OCI-LY1 (cell line): ENCODE data around the gene RPS24.

Experiments used
- H2AFZ ChIP-seq: fragments of 200-600 bp; sonication (generic), shearing (Covaris generic); 2 replicates; pipeline ENCODE4 v1.6.0; 2014; ENCODE audit warnings: antibody characterized with exemption, mild to moderate bottlenecking, low read length
- H3F3A ChIP-seq: fragments of 200-600 bp; sonication (generic), shearing (Covaris generic); 2 replicates; pipeline ENCODE4 v1.6.0; 2014; ENCODE audit warnings: mild to moderate bottlenecking, antibody characterized with exemption, low read length, moderate library complexity; ENCODE audit not compliant: insufficient read depth
- H3K27ac ChIP-seq: fragments of 200-600 bp; sonication (generic); 2 replicates; pipeline ENCODE4 v1.5.1; 2014; ENCODE audit warnings: low read length, mixed run types, mild to moderate bottlenecking, low read depth; ENCODE audit not compliant: poor library complexity, severe bottlenecking
- H3K27me3 ChIP-seq: fragments of 200-600 bp; sonication (generic); 2 replicates; pipeline ENCODE4 v1.6.0; 2014; ENCODE audit warnings: antibody characterized with exemption, mild to moderate bottlenecking, low read length, moderate library complexity; ENCODE audit not compliant: insufficient read depth
- H3K36me3 ChIP-seq: fragments of 200-600 bp; sonication (generic); 2 replicates; pipeline ENCODE4 v1.6.1; 2014; ENCODE audit warnings: mild to moderate bottlenecking, antibody characterized with exemption, low read length, moderate library complexity, mixed read lengths; ENCODE audit not compliant: insufficient read depth
- H3K4me1 ChIP-seq: fragments of 200-600 bp; sonication (generic); 2 replicates; pipeline ENCODE4 v1.5.1; 2014; ENCODE audit warnings: mild to moderate bottlenecking, low read length, moderate library complexity; ENCODE audit not compliant: insufficient read depth, severe bottlenecking
- H3K4me2 ChIP-seq: fragments of 200-600 bp; sonication (generic), shearing (Covaris generic); 2 replicates; pipeline ENCODE4 v1.6.1; 2014; ENCODE audit warnings: low read length
- H3K4me3 ChIP-seq: fragments of 200-600 bp; sonication (generic); 2 replicates; pipeline ENCODE4 v1.5.1; 2014; ENCODE audit warnings: low read length, low read depth, mild to moderate bottlenecking, mixed read lengths; ENCODE audit not compliant: poor library complexity, severe bottlenecking
- H3K79me2 ChIP-seq: fragments of 200-600 bp; shearing (Covaris generic); 2 replicates; pipeline ENCODE4 v1.6.1; 2016; ENCODE audit warnings: mixed run types, low read length, mixed read lengths; ENCODE audit not compliant: insufficient read depth
- H3K9ac ChIP-seq: fragments of 200-600 bp; sonication (generic), shearing (Covaris generic); 2 replicates; pipeline ENCODE4 v1.6.1; 2014; ENCODE audit warnings: mild to moderate bottlenecking, low read length, mixed read lengths
- H3K9me2 ChIP-seq: fragments of 200-600 bp; sonication (generic), shearing (Covaris generic); 2 replicates; pipeline ENCODE4 v1.6.1; 2014; ENCODE audit warnings: low read depth, mild to moderate bottlenecking, low read length, mixed read lengths
- H3K9me3 ChIP-seq: fragments of 200-600 bp; shearing (Covaris generic); 2 replicates; pipeline ENCODE4 v1.6.1; 2014; ENCODE audit warnings: low read length, mixed read lengths
- H4K20me1 ChIP-seq: fragments of 200-600 bp; sonication (generic), shearing (Covaris generic); 2 replicates; pipeline ENCODE4 v1.6.0; 2016; ENCODE audit warnings: mild to moderate bottlenecking, low read length; ENCODE audit not compliant: insufficient read depth
- EZH2 ChIP-seq: fragments of 200-600 bp; sonication (generic), shearing (Covaris generic); IDR thresholded peaks from 2 replicates; pipeline ENCODE4 v1.8.0; 2017; ENCODE audit warnings: borderline replicate concordance, mixed run types, mild to moderate bottlenecking, antibody characterized with exemption, low read length, moderate library complexity, mixed read lengths
- TF ChIP-seq, protein P1 (sequence below): fragments of 200-600 bp; sonication (generic), shearing (Covaris generic); IDR thresholded peaks from 2 replicates; pipeline ENCODE4 v1.5.1; 2017; ENCODE audit warnings: mild to moderate bottlenecking, antibody characterized with exemption, low read length, moderate library complexity, mixed read lengths

Gene RPS24

DNA sequence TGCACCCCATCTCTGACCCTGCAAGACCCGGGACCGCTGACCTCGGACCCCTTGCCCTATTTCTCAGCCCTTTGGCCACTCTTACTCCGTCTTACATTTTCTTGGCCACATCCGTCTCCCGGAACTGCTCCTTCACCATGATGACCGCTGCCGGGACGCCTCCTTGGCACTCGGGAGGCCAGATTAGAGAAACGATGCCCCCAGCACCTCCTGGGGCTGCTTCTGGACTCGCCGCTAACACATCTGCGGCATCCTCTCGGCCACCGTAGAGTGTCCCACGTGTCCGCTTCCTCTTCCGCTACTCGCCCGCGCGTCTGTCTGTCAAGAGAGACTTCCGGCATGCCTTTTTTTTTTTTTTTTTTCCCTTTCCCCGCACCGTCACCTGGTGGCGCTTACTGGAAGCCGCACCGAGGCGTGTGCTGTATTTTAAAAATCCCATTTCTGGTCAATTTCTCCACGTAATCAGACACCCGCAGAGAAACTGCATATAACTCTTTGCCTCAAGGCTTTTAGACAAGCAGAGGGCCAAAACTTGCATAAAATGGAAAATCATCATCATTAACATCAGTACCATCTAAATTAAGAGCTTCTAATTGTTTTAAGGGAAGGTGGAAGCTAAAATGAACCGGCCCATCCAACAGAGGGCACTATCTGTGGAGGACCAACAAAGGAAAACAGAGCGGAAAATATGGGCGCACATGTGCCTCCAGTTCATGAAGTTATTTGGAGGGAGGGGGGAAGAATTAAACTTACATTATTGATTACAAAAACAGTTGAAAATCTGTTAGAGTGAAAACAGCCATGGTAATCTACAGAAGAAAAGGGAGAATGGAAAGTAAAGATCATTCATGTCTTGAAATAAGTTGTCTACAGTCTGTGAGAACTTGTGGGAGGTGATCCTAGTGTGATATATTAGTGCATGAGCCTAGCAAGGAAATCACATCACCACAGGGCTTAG is 4.1 kb upstream of the RPS24 start, which contains the start of gene POLR3A:
POLR3A (minus strand) TSS at position 247 of the 958 bp plus-strand sequence; CDS start at position 139, 108 bp downstream.
- H3K27me3 ChIP-seq, result no peaks in the 10 kb centered on the region
- peak within 1 kb of the TSS; percentile 97 for H3K9ac ChIP-seq
- H3K79me2 ChIP-seq, result peaks cover 5% of the 10 kb centered on the region
- peak within 1 kb of the TSS; percentile 96 for H3K4me2 ChIP-seq
- peaks cover 23% of the 10 kb centered on the region for H3K4me1 ChIP-seq
- H4K20me1 ChIP-seq, result no peaks in the 10 kb centered on the region
- H3F3A ChIP-seq, result no peaks in the 10 kb centered on the region
- no peaks in the 10 kb centered on the region for H3K9me2 ChIP-seq
- no peaks in the 10 kb centered on the region for H3K9me3 ChIP-seq
- peak within 1 kb of the TSS; percentile 99 for H3K4me3 ChIP-seq
- TF ChIP-seq, protein P1, sequence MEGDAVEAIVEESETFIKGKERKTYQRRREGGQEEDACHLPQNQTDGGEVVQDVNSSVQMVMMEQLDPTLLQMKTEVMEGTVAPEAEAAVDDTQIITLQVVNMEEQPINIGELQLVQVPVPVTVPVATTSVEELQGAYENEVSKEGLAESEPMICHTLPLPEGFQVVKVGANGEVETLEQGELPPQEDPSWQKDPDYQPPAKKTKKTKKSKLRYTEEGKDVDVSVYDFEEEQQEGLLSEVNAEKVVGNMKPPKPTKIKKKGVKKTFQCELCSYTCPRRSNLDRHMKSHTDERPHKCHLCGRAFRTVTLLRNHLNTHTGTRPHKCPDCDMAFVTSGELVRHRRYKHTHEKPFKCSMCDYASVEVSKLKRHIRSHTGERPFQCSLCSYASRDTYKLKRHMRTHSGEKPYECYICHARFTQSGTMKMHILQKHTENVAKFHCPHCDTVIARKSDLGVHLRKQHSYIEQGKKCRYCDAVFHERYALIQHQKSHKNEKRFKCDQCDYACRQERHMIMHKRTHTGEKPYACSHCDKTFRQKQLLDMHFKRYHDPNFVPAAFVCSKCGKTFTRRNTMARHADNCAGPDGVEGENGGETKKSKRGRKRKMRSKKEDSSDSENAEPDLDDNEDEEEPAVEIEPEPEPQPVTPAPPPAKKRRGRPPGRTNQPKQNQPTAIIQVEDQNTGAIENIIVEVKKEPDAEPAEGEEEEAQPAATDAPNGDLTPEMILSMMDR, result peak; percentile 97
- no peak for TF ChIP-seq EZH2
- H3K27ac ChIP-seq, result peak within 1 kb of the TSS; percentile 79
- H2AFZ ChIP-seq, result peak within 1 kb of the TSS; percentile 38; the same call in 1 of the 2 replicates
- peaks cover 27% of the 10 kb centered on the region for H3K36me3 ChIP-seq

DNA sequence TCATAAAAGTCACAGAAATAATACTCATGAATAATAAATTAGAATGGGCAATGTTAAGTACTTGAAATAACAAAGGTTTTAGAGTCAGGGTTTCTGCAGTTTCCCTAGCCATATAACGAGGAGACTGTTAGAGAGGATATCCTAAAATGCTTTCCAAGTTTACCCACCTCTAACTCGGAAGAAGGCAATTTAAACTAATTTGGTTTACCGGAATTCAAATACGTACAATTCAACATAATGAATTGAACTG is 351 bp upstream of the RPS24 start:
- Histone ChIP-seq H2AFZ (peak overlapping the region; percentile 54; the same call in 1 of the 2 replicates), H3K9me3 (no peaks in the 10 kb centered on the region), H3F3A (no peaks in the 10 kb centered on the region), H4K20me1 (no peaks in the 10 kb centered on the region), H3K4me3 (peak overlapping the region; percentile 89), H3K9me2 (no peaks in the 10 kb centered on the region), H3K36me3 (peaks cover 42% of the 10 kb centered on the region), H3K4me1 (peaks cover 42% of the 10 kb centered on the region), H3K27me3 (no peaks in the 10 kb centered on the region), H3K79me2 (peaks cover 20% of the 10 kb centered on the region), H3K9ac (peak overlapping the region; percentile 35; the same call in 1 of the 2 replicates), H3K4me2 (peak overlapping the region; percentile 58), H3K27ac (no peak overlapping the region)
- no peak for TF ChIP-seq EZH2
- TF ChIP-seq, protein P1, result no peak

DNA sequence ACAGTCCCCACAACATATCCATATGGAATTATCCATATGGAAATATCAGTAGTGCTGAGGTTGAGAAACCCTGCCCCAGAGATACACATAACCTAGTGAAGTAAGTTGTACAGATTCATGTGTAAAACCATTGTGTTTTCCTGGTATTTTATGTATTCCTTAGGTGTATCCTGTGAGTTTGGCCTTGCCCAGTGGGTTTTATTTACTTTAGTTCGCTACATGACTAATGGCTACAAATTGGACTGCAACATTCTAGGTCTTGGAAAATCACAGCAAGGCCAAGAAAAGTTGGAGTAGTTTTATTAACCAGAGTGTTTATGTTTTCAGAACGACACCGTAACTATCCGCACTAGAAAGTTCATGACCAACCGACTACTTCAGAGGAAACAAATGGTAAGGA is 1.4 kb downstream of the RPS24 start:
- Histone ChIP-seq H3K4me1 (peaks cover 35% of the 10 kb centered on the region), H3K4me3 (peak overlapping the region; percentile 89), H3K27ac (no peak overlapping the region), H3K9me2 (no peaks in the 10 kb centered on the region), H3K27me3 (no peaks in the 10 kb centered on the region), H3K9ac (peak overlapping the region; percentile 82), H3K9me3 (no peaks in the 10 kb centered on the region), H4K20me1 (peaks cover 2% of the 10 kb centered on the region; the same call in 1 of the 2 replicates), H2AFZ (no peak overlapping the region), H3K79me2 (peaks cover 20% of the 10 kb centered on the region), H3K36me3 (peaks cover 59% of the 10 kb centered on the region), H3K4me2 (peak overlapping the region; percentile 69), H3F3A (no peaks in the 10 kb centered on the region; the same call in 1 of the 2 replicates)
- TF ChIP-seq, protein P1, result no peak
- TF ChIP-seq EZH2, result no peak
